HepG2 (cell line): ENCODE measurements around the gene MYO7A. TPM values are rescaled to one million over a fixed set of nuclear protein-coding genes. Genes with fewer than 3 reads are reported as not detected.
A peak's percentile ranks its signal among the peaks of the same experiment; 100 is the strongest.

Experiments
- AFF4 ChIP-seq: sonication (generic); formaldehyde crosslinking; IDR thresholded peaks from 2 replicates; pipeline ENCODE4 v1.4.0; 2020; ENCODE audit warnings: missing genetic modification reagents
- CBX5 ChIP-seq: sonication (generic); formaldehyde crosslinking; IDR thresholded peaks from 2 replicates; pipeline ENCODE4 v1.4.0; 2020; ENCODE audit warnings: missing genetic modification reagents, borderline replicate concordance
- CEBPB ChIP-seq: IDR thresholded peaks from 2 replicates; pipeline ENCODE4 v1.6.1; 2011; ENCODE audit warnings: low read depth, low read length, improper control_type of control experiment, borderline replicate concordance
- GLMP ChIP-seq: sonication (generic); formaldehyde crosslinking; IDR thresholded peaks from 2 replicates; pipeline ENCODE4 v1.9.0; 2021; ENCODE audit warnings: missing genetic modification reagents, mild to moderate bottlenecking, borderline replicate concordance
- HNF1B ChIP-seq: sonication (generic); formaldehyde crosslinking; IDR thresholded peaks from 2 replicates; pipeline ENCODE4 v1.5.1; 2020; ENCODE audit warnings: mild to moderate bottlenecking, moderate library complexity, missing genetic modification reagents
- NFE2L1 ChIP-seq: sonication (generic); formaldehyde crosslinking; IDR thresholded peaks from 2 replicates; pipeline ENCODE4 v1.4.0; 2020; ENCODE audit warnings: missing genetic modification reagents, mild to moderate bottlenecking, borderline replicate concordance
- PBX2 ChIP-seq: IDR thresholded peaks from 2 replicates; pipeline ENCODE4 v1.6.1; 2016; ENCODE audit warnings: control low read depth
- RBFOX2 ChIP-seq: fragments of 200-400 bp; formaldehyde crosslinking; IDR thresholded peaks from 2 replicates; pipeline ENCODE4 v1.6.1; 2017; ENCODE audit warnings: low read depth, mild to moderate bottlenecking, low read length
- SKIL ChIP-seq: sonication (generic); formaldehyde crosslinking; IDR thresholded peaks from 2 replicates; pipeline ENCODE4 v1.8.0; 2022; ENCODE audit warnings: missing genetic modification reagents, mild to moderate bottlenecking, moderate library complexity, borderline replicate concordance
- ZNF138 ChIP-seq: sonication (generic); formaldehyde crosslinking; IDR thresholded peaks from 2 replicates; pipeline ENCODE4 v1.5.0; 2020; ENCODE audit warnings: mild to moderate bottlenecking, low read depth, missing genetic modification reagents
- ZNF280D ChIP-seq: sonication (generic); formaldehyde crosslinking; IDR thresholded peaks from 2 replicates; pipeline ENCODE4 v1.5.1; 2020; ENCODE audit warnings: mild to moderate bottlenecking, missing genetic modification reagents
- ZNF292 ChIP-seq: sonication (generic); formaldehyde crosslinking; IDR thresholded peaks from 2 replicates; pipeline ENCODE4 v1.8.1; 2022; ENCODE audit warnings: mild to moderate bottlenecking, low read depth, missing genetic modification reagents, borderline replicate concordance
- ZNF337 ChIP-seq: sonication (generic); formaldehyde crosslinking; IDR thresholded peaks from 2 replicates; pipeline ENCODE4 v1.5.1; 2020; ENCODE audit warnings: missing genetic modification reagents, low read depth, mild to moderate bottlenecking, borderline replicate concordance
- ZNF557 ChIP-seq: sonication (generic); formaldehyde crosslinking; IDR thresholded peaks from 2 replicates; pipeline ENCODE4 v1.4.0; 2020; ENCODE audit warnings: missing genetic modification reagents
- ZSCAN20 ChIP-seq: sonication (generic); formaldehyde crosslinking; IDR thresholded peaks from 2 replicates; pipeline ENCODE4 v1.4.0; 2020; ENCODE audit warnings: missing genetic modification reagents, mild to moderate bottlenecking, borderline replicate concordance
- polyA plus RNA-seq, 8 experiments: library from polyadenylated mRNA; depleted of rRNA in 3 of 8; stranded (reverse) in 7 of 8; unstranded in 1 of 8; fragments of >200 nt; fragmentation: Illumina TruSeq in 4 of 8; extraction: Trizol in 4 of 8; gene quantifications; 2 replicates each; pipeline versions ENCODE4 v1.2.1 to v1.2.3, GENCODE V29; 2011 to 2016; ENCODE audit warnings: low read depth in 4 of 8, missing spikeins in 1 of 8, mixed read lengths in 1 of 8; ENCODE audit not compliant: insufficient read depth in 1 of 8
- total RNA-seq, 5 experiments: library from RNA; depleted of rRNA; stranded (reverse); fragments of >200 nt; fragmentation: Illumina TruSeq; extraction: Trizol; gene quantifications; 2 replicates each; pipeline ENCODE4 v1.2.3, GENCODE V29; 2016; ENCODE audit warnings: low read depth in 1 of 5

The MYO7A gene
- total and polyA plus RNA-seq, 2 of the 13 experiments (the other 11 are each of a cell fraction or from before 2014, with no cell fraction given): 7.5 to 10.0 TPM

- peak; percentile 66; the same call in 1 of the 2 replicates for TF ChIP-seq HNF1B (CRISPR knock-in tag)
- TF ChIP-seq ZSCAN20 (CRISPR knock-in tag): no peak
- TF ChIP-seq CEBPB: no peak
- no peak for TF ChIP-seq ZNF138 (CRISPR knock-in tag)
- no peak for TF ChIP-seq PBX2 (CRISPR knock-in tag)
- no peak for TF ChIP-seq SKIL (CRISPR knock-in tag)
- no peak for TF ChIP-seq RBFOX2
- TF ChIP-seq ZNF337 (CRISPR knock-in tag): no peak
- TF ChIP-seq AFF4 (CRISPR knock-in tag): no peak
- TF ChIP-seq GLMP (CRISPR knock-in tag): no peak
- TF ChIP-seq CBX5 (CRISPR knock-in tag): no peak
- no peak for TF ChIP-seq NFE2L1 (CRISPR knock-in tag)
- TF ChIP-seq ZNF280D (CRISPR knock-in tag): no peak
- TF ChIP-seq ZNF292 (CRISPR knock-in tag): no peak
- TF ChIP-seq ZNF557 (CRISPR knock-in tag): no peak
These were observed 8.9 kb downstream of the MYO7A start (continued) for GRCh38 chr11:77136784-77137420.
